Fibroblast of skin of left biceps (primary cell): ENCODE measurements around the gene PDE4D.
A peak's percentile ranks its signal among the peaks of the same experiment; 100 is the strongest.
"Not testable (repeated sequence)": the region's sequence is repeated elsewhere in the genome, so short reads cannot be mapped to it uniquely, and the experiment has no call there.

Experiments
- DNase-seq, 2 experiments: peaks; one replicate each; pipeline ENCODE4 v3.0.0-alpha.2; 2013; ENCODE audit warnings: low read depth in 2 of 2

PDE4D gene

GRCh38 chr5:59423021-59423420 is 470.5 kb downstream of the PDE4D start:
- peak; percentile 3 to 10 for DNase-seq

- no peak for DNase-seq
Observed at GRCh38 chr5:59421986-59422941, 471.3 kb downstream of the PDE4D start.

DNA sequence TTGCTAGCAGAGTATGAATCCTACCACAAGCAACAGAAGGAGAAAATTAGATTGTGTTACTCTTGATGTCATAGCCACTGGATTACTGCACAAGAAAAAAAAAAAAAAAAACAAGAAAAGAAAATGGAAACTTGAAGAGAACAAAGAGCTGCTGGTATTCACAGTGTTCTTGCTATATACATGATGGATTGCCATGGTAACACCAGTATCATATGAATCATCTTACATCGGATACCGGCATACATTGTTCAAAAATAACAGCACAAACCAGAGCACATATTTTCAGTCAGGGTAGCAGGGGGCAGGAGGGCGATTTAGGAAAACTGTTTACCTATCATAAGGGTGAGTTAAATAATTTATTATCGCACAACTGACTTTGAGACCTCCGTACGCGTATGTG is 472.9 kb downstream of the PDE4D start:
- DNase-seq = no peak

GRCh38 chr5:59418808-59419207 is 474.7 kb downstream of the PDE4D start:
- no peak for DNase-seq

DNA sequence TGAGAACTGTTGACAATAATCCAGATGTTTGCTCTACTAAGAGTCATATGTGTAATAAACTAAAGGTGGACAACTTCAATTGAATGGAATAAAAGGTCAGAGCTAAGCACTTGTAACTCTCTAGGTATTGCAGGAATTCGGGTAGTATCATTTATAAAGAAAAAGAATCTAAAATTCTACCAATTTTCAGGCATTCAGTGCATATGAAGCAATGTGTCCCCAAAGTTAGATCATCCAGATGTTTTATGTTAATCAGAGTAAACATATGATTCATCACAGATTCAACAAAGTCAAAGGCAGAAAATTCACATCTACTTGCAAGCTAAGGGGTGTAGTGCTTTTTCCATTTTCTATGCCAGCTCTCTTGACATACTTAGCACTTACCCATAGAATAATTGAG is 477.1 kb downstream of the PDE4D start:
- peak in 1 of 2 experiments; percentile 1 for DNase-seq

GRCh38 chr5:59416026-59416425 is 477.5 kb downstream of the PDE4D start:
- no peak for DNase-seq

GRCh38 chr5:59412428-59412827 is 481.1 kb downstream of the PDE4D start:
- DNase-seq = no peak

GRCh38 chr5:59408997-59409396 is 484.5 kb downstream of the PDE4D start:
- not testable (repeated sequence) for DNase-seq

DNA sequence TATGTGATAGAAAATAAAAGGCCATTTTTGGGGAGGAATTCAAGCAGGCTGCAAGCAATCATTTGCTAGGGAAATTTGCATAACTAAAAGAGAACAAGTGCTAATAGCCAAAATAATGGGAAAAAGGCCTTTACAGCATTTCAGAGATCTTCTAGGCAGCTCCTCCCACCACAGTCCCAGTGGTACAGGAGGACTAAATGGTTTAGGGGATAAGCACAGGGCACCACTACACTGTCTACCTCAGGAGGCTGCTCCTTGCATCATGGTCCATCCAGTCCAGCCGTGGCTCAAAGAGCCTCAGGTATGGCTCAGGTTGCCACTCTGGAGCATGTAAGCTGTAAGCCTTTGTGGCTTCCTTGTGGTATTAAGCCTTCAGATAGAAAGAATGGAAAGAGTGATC is 485.6 kb downstream of the PDE4D start:
- no peak for DNase-seq

DNA sequence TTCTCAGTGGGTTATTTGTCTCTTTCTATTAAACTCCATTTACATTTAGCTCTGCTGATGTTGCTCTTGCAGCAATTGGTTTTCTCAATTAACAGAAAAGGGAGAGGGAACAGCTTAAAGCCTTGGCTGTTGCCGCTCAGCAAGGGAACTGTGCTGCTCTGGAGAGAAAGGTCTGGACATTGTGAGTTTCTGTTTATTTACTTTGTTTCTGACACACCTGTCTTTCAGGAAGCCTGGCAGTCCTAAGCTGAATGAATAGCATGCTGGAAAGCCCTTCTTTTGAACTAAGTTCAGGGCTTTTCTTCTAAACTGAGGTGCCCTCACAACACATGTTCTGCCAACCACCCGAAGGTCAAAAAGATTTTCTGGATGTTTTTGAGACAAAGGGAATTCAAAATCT is 491.9 kb downstream of the PDE4D start:
- DNase-seq = no peak

- DNase-seq = not testable (repeated sequence)
Observed at GRCh38 chr5:59394956-59395355, 498.6 kb downstream of the PDE4D start.

DNA sequence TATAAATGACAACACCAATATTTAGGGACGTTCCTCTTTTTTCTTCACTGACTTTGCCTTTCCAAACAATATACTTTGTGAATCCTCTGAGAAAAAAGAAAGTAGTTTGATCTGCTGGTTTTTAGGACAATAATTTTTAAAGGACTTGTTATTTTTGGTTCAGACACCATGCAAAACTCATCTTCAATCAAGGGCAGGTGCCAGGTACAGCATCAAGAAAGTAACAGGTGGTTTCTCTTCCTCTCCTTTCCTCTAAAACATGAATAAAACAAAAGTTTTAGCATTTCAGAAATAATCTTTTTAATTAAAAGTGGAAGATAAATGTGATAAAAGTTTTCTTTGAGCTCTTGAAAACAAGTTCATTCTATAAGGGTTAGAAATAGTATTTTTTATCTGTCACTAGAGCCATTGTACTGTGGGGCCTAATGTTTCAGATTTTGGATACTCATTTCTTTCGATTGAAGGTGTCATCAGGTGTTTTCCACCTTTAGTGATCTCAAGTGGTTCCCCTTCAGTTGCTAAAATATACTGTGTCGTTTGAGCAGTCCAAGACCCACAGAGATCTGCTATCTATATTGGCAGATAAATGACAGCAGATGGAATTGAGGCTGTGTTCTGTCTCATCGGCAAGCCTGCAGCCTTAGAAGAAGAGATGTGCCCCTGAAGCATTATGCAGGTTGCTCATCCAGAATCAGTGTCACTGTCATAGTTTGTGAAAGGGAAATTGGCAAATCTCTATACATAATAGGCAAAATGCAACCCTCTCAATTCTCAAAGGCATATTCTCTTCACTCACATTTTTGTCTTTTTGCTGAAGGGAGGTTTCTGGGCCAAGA is 499.7 kb downstream of the PDE4D start:
- no peak for DNase-seq

- no peak for DNase-seq
Observed at GRCh38 chr5:59391576-59391975, 501.9 kb downstream of the PDE4D start.

DNA sequence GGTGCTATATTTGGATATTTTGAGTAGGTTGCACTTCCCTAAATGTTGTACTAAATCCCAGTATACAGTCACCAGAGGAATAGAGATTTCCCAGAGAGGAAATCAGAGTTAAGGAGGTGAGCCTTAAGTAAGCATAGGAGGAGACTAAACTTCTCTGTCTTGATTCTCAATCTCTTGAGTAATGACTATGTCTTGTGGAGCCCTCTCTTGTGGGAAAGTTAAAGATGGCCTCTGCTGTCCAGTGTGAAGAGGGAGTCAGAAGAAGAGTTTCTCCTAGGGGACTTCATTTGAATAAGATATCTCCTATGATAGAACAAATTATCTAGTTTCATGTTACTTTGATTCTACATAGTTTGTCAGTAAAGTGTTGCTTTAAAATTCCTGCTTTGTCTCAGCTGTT is 502.5 kb downstream of the PDE4D start:
- DNase-seq = no peak

DNA sequence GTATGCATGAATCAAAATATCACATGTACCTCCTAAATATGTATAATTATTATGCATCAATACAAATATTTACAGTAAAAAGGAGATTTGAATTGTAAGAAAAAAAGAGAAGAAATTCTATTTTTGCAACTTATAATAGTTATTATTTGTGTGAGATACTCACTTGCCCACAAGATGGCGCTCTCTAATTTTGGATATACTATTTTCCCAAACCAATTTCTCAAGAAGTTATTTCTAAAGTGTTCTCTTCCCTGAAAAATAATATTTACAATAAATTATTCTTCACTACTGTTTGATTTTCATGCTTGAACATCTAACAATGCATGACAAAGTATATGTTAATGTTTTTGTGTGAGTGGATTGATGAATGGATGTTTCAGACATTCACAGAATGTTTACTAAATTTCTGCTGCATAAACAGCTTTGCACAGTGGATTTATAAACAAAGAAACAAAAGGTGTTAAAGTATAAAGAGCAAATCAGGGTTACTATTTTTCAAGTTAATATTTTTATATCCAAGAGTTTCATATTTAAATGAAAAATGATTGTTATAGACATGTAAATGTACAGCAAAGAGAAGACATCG is 503.4 kb downstream of the PDE4D start:
- DNase-seq = peak in 1 of 2 experiments; percentile 7

- DNase-seq = no peak
Observed at GRCh38 chr5:59387127-59387526, 506.4 kb downstream of the PDE4D start.

DNA sequence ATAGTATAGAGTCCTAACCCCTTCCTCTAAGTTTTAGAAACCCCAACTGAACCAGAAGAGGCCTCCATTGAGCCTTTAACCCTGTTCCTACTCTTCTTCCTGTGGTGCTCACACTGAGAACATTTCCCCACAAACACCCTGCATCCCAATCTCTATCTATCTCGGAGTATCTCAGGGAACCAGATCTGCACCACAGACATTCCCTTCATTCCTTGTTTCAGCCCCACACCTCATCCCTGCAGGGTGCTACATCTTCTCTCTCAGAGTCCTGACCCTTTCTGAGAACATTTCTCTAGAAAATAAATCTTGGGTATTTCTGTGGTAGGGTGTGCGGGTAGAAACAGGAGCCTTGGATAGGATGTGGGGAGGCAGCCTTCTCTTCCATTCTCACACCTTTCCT is 507.8 kb downstream of the PDE4D start:
- DNase-seq = no peak

GRCh38 chr5:59380350-59380951 is 513.1 kb downstream of the PDE4D start:
- peak; percentile 53 to 60 for DNase-seq

DNA sequence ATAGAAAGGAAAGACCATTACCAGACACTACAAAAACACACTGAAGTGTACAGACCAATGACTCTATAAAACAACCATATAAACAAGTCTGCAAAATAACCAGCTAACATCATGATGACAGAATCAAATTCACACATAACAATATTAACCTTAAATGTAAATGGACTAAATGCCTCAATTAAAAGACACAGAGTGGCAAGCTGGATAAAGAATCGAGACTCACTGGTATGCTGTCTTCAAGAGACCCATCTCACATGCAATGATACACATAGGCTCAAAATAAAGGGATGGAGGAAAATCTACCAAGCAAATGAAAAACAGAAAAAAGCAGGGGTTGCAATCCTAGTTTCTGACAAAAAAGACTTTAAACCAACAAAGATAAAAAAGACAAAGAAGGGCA is 519.5 kb downstream of the PDE4D start:
- DNase-seq = not testable (repeated sequence)

DNA sequence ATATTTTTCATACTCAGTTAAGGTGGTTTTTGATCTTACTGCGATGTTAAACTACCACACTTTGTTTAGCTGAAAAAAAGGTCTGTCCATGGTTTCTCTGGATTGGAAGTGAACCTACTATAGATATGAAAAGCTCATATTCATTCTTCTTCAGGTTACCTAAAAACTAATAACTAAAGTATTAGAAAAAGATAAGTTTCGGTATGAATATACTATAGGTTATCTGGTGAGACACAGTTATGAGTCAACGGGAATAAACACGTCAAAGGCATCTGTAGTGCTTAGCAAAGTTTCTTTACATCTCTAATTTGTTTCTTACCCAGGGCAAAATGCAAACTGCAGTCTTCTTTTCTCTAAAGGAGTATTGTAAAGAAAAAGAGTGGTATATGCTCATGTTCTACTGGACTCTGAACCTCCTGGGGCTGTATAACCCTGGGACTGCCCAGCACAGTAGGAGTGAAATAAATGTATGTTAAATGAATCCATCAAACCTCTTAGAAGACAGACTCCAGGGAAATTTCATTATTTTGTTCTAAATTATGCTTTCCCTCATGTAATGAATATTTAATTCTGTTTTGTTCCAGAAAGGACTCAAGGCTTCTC is 521.9 kb downstream of the PDE4D start:
- no peak for DNase-seq

GRCh38 chr5:59368951-59369350 is 524.6 kb downstream of the PDE4D start:
- DNase-seq = no peak
